GM18909 (cell line): ENCODE results near the gene OR2V1.
"Not testable (repeated sequence)": the region's sequence is repeated elsewhere in the genome, so short reads cannot be mapped to it uniquely, and the experiment has no call there.

Experiments
- ATAC-seq: cut with Tn5 transposase; IDR thresholded peaks from one replicate; pipeline ENCODE4 v1.9.1; 2021; ENCODE audit warnings: mild to moderate bottlenecking; ENCODE audit not compliant: unreplicated experiment, poor library complexity

The OR2V1 gene, protein sequence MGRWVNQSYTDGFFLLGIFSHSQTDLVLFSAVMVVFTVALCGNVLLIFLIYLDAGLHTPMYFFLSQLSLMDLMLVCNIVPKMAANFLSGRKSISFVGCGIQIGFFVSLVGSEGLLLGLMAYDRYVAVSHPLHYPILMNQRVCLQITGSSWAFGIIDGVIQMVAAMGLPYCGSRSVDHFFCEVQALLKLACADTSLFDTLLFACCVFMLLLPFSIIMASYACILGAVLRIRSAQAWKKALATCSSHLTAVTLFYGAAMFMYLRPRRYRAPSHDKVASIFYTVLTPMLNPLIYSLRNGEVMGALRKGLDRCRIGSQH

DNA sequence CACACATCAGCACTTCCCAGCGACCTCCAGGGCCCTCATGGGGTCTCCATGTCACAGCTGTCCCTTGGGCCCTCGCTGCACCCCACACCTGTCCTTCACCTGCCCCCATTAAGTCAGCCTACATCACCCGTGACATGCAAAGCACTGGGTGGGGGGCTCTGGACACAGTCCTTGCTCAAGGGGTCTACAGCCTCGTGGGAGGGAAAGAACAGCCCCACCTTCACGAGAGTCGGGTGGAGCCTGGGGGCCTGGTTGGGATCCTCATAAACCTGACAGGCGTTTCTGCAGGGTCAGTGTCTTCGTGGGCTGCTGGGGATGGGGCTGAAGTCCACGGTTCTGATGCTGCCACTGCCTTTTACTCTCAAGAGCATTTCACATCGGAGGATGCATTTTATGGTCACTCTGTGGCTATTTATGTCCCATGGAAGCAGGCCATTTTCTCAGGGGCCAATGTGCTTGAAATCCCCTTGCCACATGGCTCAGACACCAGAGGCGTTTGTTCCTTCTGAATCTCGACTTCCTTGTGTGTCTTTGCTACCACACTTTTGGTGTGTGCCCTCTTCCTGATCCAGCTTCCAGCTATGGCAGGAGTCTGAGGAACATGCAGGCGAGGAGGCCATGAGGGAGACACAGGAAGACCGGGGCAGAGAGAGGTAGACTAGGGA is at the start of gene OR2V1:
OR2V1 (minus strand) TSS at position 338 of the 665 bp plus-strand sequence. CDS start 5,865 bp downstream, outside the sequence.
- ATAC-seq, result no peak

DNA sequence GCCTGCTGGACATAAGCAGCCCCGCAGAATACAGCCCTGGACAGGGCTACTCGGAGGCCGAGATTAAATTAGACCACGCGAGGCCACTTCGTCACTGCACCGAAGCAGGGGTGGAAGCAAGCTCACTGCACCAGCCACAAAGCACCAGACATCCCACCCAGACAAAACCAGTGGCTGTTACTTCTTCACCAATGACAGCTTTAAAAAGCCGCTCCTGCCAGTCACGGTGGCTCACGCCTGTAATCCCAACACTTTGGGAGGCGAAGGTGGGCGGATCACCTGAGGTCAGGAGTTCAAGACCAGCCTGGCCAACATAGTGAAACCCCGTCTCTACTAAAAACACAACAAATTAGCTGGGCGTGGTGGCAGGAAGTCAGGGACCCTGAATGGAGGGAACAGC is 46.6 kb upstream of the OR2V1 start:
- ATAC-seq, result not testable (repeated sequence)

DNA sequence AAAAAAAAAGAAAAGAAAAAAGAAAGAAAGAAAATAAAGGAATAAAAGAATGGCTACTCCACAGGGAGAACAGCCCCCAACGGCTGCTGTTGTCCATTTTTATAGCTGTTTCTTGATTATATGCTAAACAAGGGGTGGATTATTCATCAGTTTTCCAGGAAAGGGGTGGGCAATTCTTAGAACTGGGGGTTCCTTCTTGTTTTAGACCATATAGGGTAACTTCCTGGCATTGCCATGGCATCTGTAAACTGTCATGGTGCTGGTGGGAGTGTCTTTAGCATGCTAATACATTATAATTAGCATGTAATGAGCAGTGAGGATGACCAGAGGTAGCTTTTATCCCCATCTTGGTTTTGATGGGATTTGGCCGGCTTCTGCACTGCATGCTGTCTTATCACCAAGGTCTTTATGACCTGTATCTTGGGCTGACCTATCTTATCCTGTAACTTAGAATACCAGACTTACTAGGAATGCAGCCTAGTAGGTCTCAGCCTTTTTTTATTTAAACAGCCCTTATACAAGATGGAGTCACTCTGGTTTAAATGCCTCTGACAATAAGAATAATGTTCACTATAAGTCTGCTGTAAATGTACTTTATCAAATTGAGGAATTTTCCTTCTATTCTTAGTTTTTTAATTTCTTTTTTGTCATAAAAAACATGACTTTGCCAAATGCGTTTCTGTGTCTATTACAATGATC is 45.4 kb upstream of the OR2V1 start:
- ATAC-seq, result no peak

DNA sequence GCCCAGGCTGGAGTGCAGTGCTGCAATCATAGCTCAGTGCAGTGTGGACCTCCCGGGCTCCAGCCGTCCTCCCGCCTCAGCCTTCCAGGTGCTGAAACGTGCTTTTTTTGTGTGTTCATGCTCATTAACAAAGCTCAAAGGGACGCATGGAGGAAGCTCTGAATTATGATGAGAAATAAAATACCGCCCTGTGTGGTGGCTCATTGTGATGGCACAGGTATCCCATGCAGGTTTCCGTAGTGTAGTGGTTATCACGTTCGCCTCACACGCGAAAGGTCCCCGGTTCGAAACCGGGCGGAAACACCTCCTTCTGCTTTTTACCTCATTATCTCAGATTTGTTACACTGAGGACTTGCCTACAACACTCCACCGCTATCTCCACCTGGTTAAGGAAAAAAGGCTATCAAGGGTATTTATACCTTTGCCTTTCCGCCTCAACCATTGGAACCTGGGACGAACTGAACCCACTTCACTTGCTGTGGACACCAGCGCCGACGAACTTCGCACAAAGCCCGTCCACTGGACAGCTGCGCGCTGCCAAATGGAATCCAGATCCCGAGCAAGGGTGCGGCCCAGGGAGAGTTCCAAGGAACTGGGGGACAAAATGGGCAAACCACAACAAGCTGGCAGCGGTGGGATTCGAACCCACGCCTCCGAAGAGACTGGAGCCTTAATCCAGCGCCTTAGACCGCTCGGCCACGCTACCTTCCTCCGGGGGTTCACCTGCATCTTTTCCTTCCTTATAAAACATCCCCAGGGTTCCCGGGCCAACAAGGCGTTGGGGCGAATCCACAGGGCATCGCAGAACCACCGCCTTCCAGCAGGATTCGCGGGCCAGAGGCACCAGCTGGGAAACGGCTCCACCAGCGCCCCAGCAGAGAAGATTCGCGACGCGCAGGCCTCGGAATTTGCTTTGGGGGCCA is 42.7 kb upstream of the OR2V1 start:
- peak; percentile 62 for ATAC-seq

DNA sequence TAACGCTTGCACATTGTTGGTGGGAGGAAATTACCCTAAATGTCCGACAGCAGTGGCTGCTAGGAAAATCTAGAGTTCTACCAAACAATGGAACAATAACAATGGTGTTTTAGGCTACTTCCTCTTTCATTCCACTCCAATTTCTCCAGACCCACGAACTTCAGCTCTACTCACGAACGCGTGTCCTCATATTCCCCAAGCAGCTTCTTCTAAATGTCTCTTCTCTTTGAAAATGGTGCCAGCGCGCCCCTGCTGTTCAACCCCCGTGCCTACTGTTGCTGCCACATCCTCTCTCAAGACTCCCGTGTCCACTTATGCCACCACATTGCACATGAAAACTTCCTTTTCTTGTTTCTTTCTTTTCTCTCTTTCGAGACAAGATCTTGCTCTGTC is 42.1 kb upstream of the OR2V1 start:
- peak; percentile 54 for ATAC-seq

DNA sequence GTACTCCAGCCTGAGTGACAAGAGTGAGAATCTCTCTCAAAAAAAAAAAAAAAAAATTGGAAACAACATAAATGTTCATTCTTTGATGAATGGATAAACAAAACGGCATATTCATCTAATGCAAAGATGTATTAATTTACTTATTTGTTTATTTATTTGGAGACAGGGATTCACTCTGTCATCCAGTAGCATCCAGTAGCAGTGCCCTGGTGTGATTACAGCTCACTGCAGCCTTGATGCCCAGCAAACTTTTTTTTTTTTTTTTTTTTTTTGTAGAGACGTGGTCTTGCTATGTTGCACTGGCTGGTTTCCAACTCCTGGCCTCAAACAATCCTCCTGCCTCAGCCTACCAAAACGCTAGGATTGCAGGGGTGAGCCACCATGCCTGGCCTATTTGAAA is 40.8 kb upstream of the OR2V1 start:
- ATAC-seq, result no peak

DNA sequence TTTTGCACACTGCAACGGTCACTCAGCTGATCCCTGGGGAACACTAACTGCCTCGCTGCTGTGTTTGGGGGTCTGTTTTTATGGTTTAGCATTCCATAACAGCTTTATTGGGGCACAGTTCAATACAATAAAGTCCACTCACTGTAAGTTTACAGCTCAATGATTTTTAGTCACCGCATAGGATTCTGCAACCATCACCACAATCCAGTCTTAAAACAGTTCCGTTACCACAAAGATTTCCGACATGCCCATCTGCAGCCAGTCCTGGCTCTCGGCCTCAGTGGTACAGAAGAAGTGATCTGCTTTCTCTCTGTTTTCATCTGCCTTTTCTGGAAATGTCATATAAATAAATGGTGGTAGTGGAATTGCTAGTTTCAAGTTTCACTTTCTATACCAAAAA is 40.0 kb upstream of the OR2V1 start:
- no peak for ATAC-seq

DNA sequence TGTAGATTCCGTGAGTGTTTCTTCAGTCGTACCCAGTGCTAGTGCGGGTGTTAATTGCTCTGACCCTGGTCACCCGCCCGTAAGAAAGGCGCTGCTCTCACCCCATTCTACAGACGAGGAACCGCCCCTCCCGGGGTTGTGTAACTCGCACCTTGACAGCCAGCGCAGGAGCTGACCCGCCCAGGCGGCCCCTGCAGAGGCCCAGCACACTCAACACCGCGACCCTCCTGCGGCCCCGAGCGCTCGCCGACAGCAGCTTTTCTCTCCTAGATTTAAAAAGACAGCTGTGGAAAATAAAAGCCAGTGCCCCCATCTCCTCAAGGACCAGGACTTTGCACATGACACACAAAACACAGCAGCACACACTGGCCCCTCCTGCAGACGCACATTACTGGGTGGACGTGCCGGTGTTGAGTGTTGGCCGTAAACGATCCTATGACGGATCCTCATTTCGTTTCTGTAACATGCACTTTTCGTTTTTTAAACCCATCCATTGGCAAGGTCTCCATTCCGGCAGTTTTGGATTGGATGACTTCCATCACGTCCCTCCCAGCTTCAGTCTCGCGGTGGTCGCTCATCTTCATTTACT is 39.4 kb upstream of the OR2V1 start:
- ATAC-seq, result no peak

DNA sequence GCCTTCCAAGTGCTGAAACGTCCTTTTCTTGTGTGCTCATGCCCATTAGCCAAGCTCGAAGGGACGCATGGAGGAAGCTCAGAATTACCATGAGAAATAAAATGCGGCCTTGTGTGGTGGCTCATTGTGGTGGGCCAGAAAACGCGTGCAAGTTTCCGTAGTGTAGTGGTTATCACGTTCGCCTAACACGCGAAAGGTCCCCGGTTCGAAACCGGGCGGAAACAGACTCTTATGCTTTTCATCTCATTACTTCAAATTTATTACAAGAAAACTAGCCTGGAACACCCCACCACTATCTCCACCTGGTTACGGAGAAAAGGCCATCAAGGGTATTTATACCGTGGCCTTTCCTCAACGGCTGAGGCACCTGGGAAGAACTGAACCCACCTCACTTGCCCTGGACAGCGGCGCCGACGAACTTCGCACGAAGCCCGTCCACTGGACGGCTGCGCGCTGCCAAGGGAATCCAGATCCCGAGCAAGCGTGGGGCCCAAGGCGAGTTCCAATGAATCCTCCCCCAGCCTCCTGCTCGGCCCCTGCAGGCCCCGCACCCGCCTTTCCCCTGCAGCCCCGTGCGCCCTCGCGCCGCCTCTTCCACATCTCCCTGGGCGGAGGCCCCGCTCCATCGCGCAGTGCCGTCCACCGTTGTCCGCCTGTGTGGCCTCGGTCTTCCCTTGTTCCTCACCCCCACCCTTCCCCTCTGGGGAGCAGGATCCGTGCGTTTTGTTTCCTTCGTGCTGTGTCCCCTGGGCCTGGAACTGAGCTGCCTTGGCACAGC is 38.7 kb upstream of the OR2V1 start:
- ATAC-seq, result not testable (repeated sequence)

DNA sequence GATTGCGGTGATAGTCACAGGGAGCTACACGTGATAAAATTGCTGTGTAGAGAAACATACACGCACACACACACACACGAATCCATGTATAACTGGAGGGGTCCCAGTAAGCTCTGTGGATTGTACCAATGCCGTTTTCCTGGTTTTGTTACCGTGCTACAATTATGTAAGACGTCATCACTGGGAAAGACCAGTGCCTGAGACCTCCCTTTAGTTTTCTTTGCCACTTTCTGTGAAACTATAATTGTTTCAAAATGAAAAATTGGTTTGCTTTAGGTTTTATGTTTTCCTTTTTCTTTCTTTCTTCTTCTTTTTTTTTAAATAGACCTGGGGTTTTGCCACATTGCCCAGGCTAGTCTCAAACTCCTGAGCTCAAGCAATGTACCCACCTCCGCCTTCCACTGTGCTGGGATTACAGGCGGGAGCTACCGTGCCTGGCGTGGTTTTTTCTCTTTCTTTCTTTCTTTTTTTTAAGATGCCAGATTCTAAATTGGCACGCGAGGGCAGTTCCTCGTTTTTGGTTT is 37.7 kb upstream of the OR2V1 start:
- ATAC-seq, result no peak

DNA sequence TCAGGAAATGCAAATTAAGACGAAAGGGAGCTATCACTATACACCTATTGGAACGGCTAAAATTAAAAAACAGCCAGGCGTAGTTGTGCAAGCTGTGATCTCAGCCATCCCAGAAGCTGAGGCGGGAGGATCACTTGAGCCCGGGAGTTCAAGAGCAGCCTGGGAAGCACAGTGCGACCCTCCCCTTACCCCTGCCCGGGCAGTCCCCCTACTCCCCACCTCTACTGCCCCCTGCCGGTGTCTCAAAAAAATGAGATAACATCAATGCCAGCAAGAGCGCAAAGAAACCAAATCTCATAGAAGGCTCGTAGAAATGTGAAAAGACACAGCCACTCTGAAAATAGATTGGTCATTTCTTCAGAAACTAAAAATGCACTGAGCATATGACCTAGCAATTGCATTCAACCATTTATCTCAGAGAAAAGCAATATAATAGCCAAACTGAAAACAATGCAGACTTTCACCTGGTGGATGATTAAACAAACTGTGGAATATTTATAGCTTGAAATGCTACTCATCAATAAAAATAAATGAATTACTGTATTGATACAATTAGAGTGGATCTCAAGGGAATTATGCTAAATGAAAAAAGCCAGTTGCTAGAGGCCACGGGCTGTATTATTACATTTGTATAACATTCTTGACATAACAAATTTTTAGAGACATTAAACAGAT is 37.0 kb upstream of the OR2V1 start:
- ATAC-seq, result no peak

DNA sequence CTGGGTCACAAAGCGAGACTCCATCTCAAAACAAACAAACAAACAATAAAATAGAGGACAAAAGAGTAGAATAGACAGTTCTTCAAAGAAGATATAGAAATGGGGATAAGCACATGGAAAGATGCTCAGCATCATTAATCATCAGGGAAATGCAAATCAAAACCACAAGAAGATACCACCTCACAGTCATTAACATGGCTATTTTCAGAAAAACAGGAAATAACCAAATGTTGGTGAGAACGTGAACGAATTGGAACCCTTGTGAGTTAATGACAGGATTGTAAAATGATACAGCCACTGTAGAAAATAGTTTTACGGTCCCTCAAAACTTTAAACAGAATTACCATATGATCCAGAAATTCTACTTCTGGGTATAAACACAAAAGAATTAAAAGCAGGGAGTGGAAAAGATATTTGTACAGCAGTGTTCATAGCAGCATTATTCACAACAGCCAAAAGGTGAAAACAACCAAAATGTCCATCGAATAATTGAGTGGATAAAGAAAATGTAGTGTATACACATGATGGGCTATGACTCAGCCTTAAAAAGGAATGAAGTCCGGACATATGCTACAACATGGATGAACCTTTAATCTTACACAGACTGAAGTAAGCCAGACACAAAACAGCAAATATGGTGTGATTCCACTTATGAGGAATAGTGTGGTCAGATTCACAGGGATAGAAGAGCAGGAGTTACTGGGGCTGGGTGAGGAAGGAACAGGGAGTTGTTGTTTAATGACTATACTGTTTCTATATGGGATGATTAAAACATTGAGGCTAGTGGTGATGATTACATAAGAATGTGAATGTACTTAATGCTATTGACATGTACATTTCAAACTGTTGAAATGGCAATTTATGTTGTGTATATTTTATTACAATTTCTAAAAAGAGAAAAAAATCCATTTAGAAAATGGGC is 36.1 kb upstream of the OR2V1 start:
- no peak for ATAC-seq

DNA sequence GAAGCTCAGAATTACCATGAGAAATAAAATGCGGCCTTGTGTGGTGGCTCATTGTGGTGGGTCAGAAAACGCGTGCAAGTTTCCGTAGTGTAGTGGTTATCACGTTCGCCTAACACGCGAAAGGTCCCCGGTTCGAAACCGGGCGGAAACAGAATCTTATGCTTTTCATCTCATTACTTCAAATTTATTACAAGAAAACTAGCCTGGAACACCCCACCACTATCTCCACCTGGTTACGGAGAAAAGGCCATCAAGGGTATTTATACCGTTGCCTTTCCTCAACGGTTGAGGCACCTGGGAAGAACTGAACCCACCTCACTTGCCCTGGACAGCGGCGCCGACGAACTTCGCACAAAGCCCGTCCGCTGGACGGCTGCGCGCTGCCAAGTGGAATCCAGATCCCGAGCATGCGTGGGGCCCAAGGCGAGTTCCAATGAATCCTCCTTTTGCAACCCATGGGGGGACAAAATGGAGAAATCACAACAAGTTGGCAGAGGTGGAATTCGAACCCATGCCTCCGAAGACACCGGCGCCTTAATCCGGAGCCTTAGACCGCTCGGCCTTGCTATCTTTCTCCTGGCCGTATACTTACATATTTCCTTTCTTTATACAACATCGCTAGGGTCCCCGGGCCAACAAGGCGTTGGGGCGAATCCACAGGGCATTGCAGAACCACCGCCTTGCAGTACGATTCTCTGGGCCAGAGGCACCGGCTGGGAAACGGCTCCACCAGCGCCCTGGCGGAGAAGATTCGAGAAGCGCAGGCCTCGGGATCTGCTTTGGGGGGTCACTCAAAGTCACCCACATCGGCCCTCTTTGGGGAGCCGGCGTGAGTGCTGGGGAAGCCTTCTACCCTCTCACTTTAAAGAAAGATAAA is 33.3 kb upstream of the OR2V1 start:
- ATAC-seq, result no peak

DNA sequence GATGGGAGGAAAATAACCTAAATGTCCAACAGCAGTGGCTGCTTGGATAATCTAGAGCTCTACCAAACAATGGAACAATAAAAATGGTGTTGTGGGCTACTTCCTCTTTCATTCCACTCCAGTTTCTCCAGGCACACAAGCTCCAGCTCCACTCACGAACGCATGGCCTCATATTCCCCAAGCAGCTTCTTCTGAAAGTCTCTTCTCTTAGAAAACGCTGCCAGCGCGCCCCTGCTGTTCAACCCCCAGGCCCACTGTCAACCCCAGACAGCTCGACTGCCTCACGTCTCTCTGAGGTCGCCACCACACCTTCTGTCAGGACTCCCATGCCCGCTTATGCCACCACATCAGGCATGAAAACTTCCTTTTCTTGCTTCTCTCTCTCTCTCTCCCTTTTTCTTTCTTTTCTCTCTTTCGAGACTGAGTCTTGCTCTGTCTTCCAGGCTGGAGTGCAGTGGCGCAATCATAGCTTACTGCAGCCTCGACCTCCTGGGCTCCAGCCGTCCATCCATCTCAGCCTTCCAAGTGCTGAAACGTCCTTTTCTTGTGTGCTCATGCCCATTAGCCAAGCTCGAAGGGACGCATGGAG is 32.6 kb upstream of the OR2V1 start:
- no peak for ATAC-seq

DNA sequence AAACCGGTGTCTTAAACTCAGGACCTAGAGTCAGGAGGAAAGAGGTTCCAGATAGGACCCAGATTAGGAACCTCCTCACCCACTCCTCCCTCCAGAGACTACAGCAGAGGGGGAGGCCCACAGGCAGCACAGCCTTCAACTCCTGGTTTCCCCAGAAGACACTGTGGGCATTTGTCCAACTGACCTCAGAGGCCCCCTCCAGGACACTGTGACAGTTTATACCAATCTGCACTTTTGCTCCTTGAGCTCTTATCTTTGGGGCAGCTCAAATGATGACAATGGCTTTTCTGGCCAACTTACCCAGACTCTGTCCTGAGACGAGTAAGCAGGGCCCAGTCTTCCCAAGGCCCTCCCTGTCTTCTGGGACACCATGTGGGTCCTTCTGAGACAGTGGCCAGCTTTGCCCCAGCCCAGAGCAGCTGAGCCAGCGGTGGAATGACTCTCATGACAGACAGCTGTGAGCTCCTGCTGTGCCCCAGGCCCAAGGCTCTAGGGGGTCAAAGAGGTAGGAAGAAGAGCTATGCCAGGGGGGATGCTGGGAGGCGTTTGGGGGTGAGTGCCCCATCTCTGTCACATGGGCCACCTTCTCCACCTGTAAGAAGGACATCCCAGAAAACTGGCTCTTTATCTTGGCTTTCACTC is 30.7 kb upstream of the OR2V1 start:
- no peak for ATAC-seq
